Measurements from ENCODE around the gene TMEM39B.
A peak's percentile ranks its signal among the peaks of the same experiment; 100 is the strongest.
"Not testable (repeated sequence)": the region's sequence is repeated elsewhere in the genome, so short reads cannot be mapped to it uniquely, and the experiment has no call there.

TMEM39B gene

DNA sequence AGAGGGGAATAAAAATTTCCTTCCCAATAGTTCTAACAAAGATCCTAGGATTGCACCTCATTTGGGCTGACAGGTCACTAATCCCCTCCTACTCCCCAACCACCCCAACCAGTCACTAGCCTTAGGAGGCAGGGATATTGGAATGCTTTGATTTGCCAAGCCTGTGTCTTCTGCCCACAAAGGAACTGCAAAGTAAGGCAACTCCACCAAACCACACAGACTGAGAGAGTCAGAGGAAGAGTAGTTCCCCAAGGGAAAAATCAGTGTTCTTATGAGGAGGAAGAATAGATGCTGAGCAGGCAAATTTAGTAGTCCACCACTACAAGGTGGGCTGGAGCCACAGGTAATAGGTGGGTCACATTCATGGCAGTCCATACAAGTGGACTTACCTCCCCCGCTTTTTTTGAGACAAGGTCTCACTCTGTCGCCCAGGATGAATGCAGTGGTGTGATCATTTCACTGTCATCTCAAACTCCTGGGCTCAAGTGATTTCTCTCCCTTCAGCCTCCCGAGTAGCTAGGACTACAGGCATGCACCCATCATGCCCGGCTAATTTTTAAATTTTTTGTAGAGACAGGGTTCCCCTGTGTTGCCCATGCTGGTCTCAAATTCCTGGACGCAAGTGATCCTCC, 3.7 kb upstream of the TMEM39B start:
- DNase-seq (ENCODE audit: low read depth, low spot score), result no peak

- DNase-seq (ENCODE audit: low read depth, low spot score), result no peak
Observed at GRCh38 chr1:32071758-32072621, 749 bp upstream of the TMEM39B start.

- no peak for DNase-seq (ENCODE audit: low read depth, low spot score)
Observed at GRCh38 chr1:32073299-32074229, 825 bp downstream of the TMEM39B start.

DNA sequence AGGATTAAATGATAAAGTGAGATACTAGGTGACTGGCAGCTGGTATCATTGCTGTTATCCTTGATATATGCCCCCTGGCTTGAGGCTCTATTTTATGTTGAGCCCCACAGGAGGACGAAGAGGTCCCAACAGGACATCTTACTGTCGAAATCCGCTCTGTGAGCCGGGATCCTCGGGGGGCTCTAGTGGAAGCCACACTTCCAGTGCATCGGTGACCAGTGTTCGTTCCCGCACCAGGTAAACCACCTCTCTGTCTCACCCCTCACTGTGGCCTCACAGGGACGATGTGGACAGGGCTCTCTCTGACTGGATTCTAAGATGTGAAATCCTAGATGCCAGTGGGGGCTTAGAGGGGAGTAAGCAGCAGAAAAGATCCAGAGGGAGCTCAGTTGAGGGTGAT, 2.1 kb downstream of the TMEM39B start:
- no peak for DNase-seq (ENCODE audit: low read depth, low spot score)

GRCh38 chr1:32077451-32077850, 4.7 kb downstream of the TMEM39B start:
- DNase-seq (ENCODE audit: low read depth, low spot score), result no peak

DNA sequence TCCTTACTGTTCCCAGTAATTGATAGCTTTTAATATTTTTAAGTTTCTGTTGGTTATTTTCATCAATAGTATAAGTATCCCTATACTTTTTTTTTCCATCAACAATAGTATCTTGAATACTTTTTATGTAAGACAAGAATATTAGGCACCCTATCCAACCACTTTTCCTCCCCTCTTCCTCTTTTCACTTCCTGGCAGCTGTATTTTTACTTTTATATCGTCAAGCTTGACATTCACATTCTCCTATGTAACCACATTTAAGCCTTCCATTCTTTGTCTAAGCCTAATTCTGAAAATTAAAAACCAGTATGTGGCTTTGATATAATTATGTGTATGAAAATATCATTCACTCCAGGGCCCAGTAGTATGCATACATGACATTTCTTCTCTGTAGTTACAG, 9.3 kb downstream of the TMEM39B start:
- DNase-seq (ENCODE audit: low read depth, low spot score), result no peak

GRCh38 chr1:32086381-32086780, 13.6 kb downstream of the TMEM39B start:
- not testable (repeated sequence) for DNase-seq (ENCODE audit: low read depth, low spot score)

DNA sequence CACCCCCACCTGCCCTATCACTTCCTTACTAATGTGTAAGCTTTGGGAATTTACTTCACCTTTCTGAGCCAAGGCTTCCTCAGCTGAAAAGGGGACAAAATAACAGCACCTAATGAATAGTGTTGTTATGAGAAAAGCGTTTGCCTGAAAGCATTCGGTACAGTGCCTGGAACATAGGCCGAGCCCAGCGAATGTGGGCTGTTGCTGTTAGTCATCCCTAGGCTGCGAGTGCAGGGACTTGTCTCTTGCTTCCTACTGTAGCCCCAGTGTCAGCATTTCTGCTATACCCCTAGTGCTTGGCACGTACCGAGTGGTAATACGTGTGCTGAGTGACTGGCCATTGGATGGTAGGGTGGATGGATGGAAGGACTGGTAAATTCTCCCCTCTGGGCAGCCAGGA, 18.4 kb downstream of the TMEM39B start:
- DNase-seq (ENCODE audit: low read depth, low spot score), result no peak

GRCh38 chr1:32091591-32091990, 18.9 kb downstream of the TMEM39B start:
- DNase-seq (ENCODE audit: low read depth, low spot score), result no peak

- DNase-seq (ENCODE audit: low read depth, low spot score), result no peak
Observed at GRCh38 chr1:32094746-32095521, 22.2 kb downstream of the TMEM39B start.

DNA sequence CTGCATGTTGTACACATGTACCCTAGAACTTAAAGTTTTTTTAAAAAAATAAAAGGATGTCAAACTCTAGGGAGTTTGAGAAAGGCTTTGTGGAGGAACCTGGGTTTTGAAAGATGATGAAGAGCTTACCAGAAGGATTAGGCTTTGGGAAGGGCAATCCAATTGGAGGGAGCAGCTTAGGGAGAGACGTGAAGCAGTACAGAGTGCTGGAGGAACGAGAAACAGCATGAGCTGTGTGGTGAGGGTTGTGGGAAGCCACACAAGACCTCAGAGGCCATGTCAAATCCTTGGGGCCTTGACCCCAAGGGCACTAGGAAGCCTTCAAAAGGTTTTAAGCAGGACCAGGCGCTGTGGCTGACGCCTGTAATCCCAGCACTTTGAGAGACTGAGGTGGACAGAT, 26.7 kb downstream of the TMEM39B start:
- DNase-seq (ENCODE audit: low read depth, low spot score), result no peak

GRCh38 chr1:32100359-32100758, 27.6 kb downstream of the TMEM39B start:
- no peak for DNase-seq (ENCODE audit: low read depth, low spot score)

DNA sequence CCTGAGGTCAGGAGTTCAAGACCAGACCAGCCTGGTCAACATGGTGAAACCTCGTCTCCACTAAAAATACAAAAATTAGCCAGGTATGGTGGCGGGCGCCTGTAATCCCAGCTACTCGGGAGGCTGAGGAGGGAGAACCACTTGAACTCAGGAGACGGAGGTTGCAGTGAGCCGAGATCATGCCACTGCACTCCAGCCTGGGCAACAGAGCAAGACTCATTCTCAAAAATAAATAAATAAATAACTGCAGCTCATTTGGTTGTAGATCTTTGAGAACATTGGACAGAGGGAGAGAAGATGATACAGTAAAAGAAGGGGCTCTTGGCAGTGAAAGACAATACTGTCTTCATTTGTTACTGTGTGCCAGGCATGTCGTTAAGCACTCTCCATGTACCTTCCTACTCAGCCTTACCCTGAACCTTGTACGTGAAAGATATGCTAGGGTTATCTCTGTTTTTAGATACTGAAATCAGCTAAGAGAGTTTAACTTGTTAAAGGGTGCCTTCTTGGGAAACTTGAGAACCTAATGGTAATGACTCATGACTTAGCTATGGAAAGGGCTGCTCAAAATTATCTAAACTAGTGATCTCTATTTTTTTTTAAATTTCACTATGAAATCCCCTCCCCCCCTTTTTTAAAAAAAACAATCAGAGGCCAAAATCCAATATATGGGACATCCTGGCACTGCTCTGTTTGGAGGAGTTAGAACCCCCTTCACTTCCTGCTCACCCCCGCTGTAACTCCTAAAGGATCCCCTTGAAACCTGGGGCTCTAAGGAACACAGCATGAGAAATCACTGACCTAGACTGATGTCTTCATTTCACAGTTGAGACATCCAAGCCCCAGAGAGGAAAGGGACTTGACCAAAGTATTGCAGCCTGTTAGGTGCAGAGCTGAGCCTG, 28.3 kb downstream of the TMEM39B start:
- no peak for DNase-seq (ENCODE audit: low read depth, low spot score)

GRCh38 chr1:32104127-32104526, 31.4 kb downstream of the TMEM39B start:
- no peak for DNase-seq (ENCODE audit: low read depth, low spot score)

GRCh38 chr1:32105338-32105737, 32.6 kb downstream of the TMEM39B start:
- no peak for DNase-seq (ENCODE audit: low read depth, low spot score)

DNA sequence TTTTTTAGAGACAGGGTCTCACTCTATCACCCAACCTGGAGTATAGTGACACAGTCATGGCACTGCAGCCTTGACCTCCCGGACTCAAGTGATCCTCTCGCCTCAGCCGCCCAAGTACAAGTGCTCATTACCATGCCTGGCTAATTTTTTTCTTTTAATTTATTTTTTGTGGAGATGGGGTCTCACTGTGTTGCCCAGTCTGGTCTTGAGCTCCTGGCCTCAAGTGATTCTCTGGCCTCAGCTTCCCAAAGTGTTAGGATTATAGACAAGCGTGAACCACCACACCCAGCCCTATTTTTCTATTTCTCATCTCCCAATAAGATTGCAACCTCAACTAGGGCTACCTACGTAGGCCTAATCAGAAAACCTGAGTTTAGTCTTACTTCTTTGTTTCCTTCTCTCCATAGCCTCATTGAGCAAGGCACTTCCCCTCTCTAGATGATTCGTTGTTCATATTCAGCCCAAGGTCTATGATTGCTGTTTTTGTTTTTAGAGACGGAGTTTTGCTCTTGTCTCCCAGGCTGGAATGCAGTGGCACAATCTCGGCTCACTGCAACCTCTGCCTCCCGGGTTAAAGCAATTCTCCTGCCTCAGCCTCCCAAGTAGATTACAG, 34.0 kb downstream of the TMEM39B start:
- no peak for DNase-seq (ENCODE audit: low read depth, low spot score)

DNA sequence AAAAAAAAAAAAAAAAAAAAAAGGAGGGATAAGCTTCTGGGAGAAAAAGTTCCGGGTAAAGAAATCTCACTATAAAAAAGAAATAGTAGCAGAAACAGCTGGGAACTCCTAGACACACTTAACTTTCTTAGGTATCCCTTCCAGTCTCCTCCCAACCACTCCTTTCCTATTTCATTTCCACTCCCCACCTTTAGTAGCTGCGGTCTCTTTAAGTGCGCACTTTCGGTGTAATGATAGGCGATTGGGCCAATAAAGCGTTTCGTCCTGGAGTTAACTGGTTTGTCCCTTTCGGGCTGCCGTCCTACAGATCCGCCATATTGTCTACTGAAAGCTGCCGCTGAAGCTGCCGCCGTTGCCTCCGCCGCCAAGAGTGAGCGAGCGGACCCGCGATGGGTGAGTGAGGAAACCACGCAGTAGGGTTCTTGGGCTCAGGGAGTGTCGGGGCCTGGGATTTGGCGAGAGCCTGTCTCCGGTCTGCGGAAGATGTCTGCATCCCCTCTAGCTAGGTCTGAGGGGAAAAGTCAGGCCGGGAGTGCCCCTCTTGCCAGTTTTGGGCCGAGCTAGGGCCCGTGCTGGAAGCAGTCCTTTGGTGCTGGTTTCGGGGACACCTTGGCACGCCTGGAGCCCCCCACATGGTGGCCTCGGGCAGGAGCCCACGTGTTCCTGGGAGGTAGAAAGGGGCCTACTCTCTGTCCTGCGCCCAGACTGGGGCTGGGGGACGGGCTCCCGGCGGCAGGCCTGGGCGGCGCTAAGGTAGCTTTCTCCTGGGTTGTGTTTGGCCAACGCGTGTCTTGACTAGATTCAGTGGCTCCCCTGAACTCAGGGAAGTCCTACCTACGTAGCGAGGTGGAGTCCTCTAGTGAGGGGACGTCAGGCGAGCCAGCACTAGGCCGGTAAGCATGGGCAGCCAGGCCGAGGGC, 35.3 kb downstream of the TMEM39B start, which contains the start of gene KPNA6:
TSS of gene KPNA6 (plus strand) at position 315 of the 920 bp plus-strand sequence. CDS start at position 390, 75 bp downstream.
- peak; percentile 87 for DNase-seq (ENCODE audit: low read depth, low spot score)

- DNase-seq (ENCODE audit: low read depth, low spot score), result no peak
Observed at GRCh38 chr1:32111040-32111623, 38.4 kb downstream of the TMEM39B start.
